GM19372 (cell line): ENCODE measurements around the gene SYNJ2.
A peak's percentile ranks its signal among the peaks of the same experiment; 100 is the strongest.
"Not testable (repeated sequence)": the region's sequence is repeated elsewhere in the genome, so short reads cannot be mapped to it uniquely, and the experiment has no call there.

Experiments
- ATAC-seq: cut with Tn5 transposase; IDR thresholded peaks from one replicate; pipeline ENCODE4 v1.9.1; 2021; ENCODE audit warnings: mild to moderate bottlenecking, low read depth, moderate library complexity; ENCODE audit not compliant: unreplicated experiment

The SYNJ2 gene, protein sequence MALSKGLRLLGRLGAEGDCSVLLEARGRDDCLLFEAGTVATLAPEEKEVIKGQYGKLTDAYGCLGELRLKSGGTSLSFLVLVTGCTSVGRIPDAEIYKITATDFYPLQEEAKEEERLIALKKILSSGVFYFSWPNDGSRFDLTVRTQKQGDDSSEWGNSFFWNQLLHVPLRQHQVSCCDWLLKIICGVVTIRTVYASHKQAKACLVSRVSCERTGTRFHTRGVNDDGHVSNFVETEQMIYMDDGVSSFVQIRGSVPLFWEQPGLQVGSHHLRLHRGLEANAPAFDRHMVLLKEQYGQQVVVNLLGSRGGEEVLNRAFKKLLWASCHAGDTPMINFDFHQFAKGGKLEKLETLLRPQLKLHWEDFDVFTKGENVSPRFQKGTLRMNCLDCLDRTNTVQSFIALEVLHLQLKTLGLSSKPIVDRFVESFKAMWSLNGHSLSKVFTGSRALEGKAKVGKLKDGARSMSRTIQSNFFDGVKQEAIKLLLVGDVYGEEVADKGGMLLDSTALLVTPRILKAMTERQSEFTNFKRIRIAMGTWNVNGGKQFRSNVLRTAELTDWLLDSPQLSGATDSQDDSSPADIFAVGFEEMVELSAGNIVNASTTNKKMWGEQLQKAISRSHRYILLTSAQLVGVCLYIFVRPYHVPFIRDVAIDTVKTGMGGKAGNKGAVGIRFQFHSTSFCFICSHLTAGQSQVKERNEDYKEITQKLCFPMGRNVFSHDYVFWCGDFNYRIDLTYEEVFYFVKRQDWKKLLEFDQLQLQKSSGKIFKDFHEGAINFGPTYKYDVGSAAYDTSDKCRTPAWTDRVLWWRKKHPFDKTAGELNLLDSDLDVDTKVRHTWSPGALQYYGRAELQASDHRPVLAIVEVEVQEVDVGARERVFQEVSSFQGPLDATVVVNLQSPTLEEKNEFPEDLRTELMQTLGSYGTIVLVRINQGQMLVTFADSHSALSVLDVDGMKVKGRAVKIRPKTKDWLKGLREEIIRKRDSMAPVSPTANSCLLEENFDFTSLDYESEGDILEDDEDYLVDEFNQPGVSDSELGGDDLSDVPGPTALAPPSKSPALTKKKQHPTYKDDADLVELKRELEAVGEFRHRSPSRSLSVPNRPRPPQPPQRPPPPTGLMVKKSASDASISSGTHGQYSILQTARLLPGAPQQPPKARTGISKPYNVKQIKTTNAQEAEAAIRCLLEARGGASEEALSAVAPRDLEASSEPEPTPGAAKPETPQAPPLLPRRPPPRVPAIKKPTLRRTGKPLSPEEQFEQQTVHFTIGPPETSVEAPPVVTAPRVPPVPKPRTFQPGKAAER (N-terminal part only)

DNA sequence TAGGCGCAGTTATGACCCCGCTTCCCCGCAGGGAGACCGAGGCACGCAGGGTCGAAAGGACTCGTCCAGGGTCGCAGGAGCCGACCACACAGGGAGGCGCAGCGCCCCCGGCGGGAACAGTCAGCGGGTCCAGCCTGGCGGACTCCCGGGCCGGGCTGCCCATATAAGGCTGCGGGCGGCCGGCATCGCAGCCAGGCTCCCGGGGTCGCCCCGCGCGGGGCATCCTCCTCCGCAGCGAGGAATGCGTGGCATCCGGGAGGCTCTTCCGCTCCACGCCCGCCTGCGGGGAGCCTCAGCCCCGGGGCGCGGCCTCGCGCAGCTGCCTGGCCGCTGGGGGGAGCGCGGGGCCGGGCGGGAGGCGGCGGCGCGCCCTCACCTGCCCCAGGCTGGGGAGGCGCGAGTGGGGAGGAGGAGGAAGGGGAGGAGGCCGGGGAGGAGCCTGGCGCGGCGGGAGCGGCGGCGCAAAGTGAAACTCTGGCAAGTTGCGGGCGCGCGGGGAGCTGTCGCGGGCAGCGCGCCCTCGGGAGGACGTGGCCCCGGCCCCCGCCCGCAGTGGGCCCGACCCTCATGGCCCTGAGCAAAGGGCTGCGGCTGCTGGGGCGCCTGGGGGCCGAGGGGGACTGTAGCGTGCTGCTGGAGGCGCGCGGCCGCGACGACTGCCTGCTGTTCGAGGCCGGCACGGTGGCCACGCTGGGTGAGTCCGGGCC is at the start of gene SYNJ2:
TSS of gene SYNJ2 (plus strand) at position 469 of the 707 bp plus-strand sequence. CDS start at position 568, 99 bp downstream.
- ATAC-seq: peak; percentile 73

DNA sequence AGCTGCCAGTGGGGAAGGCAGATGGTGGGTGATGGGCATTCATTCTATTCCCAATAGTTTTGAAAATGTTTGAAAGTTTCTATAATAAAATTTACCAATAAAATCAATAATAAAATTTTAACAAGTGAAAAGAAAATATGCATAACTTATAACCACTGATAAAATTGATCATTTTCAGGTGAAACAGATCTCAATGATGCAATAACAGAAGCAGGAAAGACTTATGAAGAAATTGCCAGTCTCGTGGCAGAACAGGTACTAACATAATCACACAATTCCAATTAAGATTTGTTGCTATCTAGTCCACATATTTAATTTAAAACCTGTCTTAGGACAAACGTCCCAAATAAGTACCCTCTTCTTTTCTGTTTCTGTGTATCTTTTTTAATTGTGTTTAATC is 45.9 kb upstream of the SYNJ2 start:
- ATAC-seq: no peak

DNA sequence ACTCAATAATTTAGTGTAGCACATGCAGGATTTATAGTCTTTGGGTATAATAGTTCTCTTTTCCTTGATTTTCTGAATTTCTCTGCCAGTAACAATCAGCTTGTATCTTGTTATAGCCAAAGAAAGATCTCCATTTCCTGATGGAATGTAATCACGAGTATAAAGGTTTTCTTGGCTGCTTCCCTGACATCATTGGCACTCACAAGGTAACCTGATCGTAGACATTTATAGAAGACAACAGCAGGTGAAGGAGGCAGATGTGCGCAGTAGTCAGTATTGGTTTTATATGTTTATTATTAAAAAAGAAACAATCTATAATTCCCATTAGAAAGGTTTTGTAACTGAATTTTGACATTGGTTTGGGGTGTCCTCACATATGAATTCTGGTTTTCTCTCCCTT is 44.3 kb upstream of the SYNJ2 start:
- ATAC-seq: no peak

DNA sequence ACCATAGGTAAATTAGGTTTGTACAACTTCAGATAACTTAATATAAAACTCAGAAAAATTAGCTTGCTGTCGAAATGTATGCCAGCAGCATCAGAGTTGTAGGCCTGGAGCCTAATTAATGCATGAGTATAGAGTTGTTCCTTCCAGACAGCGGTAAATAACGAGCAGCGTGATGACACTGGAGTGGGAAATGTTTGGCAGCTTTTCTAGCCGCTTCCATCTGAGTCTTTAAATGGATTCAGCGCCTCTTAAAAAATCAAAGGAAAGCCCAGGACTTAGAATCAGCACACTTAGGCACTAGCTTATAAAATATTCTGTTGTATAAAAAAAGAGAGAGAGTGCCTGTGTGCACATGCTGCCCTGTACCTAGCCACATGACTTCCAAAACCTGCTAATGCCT is 43.7 kb upstream of the SYNJ2 start:
- no peak for ATAC-seq

DNA sequence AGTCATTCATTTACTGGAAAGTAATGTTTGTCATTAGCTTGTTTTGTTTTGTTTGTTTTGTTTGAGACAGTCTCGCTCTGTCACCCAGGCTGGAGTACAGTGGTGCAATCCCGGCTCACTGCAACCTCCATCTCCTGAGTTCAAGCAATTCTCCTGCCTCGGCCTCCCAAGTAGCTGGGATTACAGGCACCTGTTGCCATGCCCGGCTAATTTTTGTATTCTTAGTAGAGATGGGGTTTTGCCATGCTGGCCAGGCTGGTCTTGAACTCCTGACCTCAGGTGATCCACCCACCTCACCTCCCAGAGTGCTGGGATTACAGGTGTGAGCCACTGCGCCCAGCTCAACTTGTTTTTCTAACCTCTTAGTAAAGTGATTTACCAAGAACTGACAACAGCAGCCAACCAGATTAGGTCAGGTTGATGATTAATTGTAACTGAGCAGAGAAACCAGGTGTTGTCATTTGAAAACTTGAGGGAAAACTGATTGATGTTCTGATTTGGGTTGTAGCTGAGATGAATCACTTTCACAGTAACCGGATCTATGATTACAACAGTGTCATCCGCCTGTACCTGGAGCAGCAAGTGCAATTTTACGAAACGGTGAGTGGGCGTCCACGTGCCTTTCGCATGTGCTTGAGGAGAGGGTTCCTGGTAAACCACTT is 41.2 kb upstream of the SYNJ2 start:
- ATAC-seq: not testable (repeated sequence)

DNA sequence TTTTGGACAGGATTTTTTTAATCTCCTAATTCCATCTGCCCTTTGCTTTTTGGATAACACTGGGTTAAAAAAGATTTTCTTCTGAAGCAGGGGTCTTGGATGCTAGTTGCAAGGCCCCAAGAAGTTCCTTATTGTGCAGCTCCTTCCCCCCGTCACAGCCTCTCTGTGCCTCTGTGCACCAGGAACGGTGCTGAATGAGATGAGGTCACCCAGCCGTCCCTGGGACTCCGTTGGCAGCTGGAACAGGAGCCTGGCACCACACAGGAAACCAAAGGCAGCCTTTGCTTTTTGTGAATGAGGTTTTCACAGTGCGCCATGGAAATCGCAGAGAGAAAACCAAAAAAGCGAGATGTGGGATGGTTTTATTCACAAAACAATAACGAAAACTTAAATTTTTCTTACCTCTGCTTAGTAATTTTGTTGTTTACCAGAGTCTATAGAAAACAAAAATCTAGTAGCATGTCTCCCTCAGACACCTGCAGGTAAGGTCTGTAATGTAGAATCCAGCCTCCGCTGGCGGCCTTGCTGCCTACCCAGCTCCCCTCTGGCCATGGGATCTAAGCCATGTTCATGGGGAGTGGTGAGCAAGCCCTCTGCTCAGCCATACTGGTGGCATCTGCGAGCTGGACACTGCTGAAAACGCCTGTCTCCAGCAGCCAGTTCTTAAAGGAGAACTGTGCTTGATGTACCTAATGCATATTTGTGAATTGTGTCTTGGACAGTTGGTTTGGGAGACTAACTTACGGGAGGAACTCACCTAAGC is 40.4 kb upstream of the SYNJ2 start:
- ATAC-seq: no peak

DNA sequence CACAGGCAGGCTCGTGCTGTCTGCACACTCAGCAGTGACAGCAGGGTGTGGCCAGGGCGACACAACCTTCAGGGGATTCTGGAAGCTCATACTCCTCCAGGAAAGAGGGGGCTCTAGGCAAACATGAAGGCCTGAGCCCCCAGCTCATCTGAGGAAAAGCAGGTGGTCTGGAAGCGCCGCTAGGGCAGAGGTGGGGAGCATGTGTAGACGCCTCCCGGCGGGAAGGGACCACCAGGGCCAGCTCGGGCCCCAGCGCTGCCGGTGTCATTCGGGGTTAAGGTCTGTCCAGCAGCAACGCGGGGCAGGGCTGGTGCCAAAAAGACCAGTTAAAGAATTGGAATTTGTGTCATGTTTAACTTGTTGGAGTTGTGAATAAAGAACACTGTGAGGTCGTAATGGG is 39.3 kb upstream of the SYNJ2 start:
- ATAC-seq: no peak

DNA sequence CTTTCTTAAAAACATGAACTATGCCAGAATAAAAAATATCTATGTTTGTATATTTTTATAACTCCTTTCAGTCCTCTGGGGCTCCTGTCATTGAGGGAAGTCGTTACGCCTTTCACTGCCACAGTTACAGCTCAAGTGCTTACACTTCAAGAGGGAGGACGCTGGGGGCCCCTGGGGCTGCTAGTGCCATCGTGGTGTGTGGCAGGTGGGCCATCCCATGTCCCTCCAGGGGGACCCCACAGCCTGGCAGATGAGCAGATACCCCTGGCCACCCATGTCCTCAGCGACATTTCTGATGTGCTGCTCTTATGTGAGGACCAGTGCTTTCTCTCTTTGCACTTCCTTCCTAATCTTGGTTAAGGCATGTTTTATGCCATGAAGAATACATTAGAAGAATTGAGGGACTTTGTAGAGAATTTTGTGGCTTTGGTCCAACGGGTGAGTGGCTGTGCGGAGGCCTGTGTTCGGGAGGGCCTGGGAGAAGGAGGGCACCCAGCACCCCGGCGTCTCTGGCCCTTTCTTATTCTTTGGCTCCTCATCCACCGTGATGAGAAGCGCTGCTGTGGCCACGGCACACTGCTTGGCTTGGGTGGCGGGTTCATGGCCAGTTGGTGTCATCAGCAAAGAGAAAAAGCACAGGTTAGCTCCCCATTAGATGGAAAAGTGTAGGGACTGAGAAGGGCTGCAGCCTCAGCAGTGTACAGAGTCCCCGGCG is 38.3 kb upstream of the SYNJ2 start:
- ATAC-seq: no peak

DNA sequence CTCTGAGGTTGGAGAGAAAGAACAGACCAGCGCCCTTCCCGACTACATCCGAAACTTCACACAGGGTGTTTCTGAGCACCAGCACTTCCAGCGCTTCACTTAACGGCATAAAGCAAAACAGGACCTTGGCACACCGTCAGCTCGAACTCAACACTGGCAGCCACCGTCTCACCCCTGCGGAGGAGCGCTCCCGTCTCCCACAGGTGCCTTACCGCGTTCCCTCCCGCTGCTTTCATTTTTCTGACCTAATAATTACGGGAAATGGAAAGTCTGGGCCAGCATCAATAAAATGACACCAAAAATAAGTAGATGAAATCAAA is 37.7 kb upstream of the SYNJ2 start:
- no peak for ATAC-seq

DNA sequence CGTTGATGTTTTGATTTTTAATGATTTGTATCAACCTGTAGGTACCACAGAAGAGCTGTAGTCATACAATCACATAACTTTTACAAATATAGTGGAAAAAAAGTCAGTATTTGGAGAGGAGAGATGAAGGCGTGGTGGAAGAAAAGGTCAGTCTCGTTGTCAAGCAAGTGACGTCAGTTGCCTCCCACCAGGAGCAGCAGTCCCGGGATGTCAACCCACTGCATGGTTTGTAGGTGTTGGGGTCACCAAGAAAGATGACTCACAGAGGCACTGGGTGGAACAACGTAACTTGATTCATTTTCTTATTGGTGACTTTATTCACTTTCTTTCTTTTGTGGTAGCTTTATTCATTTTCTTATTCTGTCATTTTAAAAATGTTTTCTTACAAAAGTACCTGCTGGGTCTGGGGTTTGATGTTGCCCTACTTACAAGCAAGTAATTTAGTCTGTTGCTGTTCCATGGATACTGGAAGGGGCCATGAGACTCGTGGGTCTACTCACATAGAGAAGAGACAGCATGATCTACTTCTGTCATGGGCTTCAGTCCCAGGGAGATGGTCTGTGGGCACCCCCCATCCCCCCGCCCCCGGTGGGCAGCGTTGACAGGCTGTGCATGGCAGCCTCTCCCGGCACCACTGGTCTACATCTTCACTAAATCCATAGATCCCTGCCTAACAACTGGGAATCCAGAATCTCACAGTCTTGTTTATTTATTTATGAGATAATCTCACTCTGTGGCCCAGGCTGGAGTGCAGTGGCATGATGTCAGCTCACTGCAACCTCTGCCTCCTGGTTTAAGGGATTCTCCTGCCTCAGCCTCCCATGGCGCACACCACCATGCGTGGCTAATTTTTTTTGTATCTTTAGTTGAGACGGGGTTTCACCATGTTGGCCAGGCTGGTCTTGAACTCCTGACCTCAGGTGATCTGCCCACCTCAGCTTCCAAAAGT is 36.4 kb upstream of the SYNJ2 start:
- no peak for ATAC-seq

DNA sequence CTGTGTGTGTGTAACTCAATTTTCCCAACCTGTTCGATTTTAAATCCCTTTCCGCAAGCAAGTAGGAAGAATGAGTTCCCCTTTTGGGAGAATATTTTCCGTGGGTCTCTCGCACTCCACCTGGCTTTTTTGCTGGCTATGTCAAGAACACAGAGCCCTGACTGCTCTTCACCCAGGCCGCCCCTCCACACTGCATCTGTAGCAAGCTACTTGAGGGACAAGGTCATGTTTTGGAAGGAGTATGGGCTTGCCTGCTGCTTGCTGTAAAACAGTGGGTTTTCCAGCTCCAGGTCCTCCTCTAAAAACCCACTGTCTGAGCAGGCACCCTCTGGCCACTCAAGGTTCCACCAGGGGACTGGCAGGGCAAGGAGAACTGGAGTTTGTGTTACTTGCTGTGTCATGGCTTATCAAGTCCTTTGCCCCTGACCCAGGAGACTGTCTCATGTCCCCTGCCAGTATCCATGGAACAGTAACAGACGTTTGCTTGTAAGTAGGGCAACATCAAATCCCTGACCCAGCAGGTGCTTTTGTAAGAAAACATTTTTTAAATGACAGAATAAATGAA is 35.5 kb upstream of the SYNJ2 start:
- ATAC-seq: no peak

DNA sequence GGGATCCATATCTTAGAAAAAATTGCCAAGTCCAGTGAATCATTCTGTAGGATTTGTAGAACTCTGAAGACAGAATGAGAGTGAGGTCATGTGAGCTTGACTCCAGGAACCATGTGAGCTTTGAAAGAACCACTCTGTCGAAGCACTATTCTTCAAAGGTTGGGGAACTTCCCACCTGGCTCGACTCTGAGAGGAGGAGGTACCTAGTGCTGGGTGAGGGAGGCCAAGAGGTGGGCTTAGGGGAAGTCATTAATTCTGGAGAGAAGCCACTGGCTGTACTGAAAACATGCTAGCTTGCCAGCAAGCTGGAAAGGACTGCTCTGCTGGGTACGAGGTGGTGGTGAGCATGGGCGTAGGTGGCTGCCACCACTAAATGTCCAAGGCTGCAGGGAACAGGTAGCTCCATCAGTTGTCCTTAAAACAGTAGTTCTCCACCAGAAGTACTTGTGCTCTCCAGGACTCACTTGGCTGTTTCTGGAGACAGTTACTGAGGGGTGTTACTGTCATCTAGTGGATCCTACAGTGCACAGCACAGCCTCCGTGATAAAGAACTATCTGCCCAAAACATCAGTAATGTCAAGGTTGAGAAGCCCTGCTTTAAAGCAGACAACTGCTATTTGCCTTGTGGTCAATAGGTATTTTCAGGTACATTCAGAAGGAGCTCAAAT is 34.7 kb upstream of the SYNJ2 start:
- no peak for ATAC-seq

DNA sequence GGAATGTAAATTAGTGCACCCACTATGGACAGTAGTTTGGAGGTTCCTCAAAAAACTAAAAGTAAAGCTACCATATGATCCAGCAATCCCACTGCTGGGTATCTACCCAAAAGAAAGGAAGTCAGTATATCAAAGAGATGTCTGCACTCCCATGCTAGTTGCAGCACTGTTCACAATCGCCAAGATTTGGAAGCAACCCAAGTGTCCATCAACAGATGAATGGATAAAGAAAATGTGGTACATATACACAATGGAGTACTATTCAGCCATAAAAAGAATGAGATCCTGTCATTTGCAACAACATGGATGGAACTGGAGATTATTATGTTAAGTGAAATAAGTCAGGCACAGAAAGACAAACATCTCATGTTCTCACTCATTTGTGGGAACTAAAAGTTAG is 30.8 kb upstream of the SYNJ2 start:
- ATAC-seq: not testable (repeated sequence)

DNA sequence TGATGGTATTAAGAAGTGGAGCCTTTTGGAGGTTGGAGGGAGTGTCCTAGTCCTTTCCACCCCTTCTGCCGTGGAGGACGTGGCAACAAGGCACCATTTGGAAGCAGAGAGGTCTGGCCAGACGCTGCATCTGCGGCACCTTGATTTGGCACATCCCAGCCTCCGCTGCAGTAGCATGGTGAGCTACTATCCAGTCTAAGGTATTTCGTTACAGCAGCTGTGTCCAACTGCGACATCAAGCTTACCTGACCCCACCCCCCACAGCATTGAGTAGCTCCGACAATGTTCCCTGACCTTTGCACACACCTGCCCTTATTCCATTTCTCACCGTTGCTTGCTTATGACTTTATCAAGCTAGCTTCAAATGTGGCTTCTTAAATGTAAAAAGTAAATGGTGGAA is 29.8 kb upstream of the SYNJ2 start:
- ATAC-seq: no peak

DNA sequence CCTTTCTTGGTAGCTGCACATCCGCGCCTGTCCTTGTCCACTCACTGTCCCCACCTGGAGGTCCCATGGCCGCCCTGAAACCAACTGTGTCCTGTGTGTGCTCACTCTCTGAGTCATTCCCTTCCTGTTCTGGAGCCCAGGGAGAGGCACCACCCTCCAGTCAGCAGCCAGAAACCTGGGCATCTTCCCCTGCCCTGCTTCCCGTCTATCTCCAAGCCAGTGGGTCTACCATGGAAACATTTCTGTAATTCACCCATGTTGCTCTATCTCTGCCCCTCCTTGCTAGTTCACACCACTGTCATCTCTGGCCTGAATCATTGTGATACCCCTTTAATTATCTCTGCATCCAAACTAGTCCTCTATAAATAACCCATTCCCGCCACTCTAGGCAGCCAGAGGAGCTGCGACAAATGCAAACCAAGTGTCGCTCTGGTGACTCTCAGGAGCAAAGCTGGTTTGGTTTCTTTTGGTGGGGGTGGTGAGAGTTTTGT is 28.8 kb upstream of the SYNJ2 start:
- no peak for ATAC-seq

DNA sequence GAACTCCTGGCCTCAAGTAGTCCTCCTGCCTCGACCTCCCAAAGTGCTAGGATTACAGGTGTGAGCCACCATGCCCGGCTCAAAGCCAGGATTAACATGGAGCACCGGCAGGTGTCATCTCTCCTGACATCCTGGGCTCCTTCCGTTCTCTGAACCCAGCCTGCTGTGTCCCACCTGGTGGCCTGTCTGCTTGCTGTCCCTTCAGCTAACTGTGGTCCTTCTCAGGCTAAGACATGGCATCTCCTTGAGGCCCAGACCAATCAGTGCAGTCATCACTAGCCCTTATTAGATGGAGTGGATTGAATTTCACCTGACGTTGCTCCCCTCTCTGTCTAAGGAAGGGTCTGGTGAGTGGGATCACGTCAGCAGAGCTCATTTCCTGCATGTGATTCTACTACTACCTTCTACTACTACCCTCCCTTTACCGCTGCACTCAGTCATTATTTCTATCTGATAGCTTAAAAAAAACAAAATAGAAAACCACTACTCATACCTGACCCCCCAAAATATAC is 28.0 kb upstream of the SYNJ2 start:
- no peak for ATAC-seq
